HG02840 (cell line): ENCODE measurements around the gene KLC4.
"Not testable (repeated sequence)": the region's sequence is repeated elsewhere in the genome, so short reads cannot be mapped to it uniquely, and the experiment has no call there.

Experiments
- ATAC-seq: cut with Tn5 transposase; IDR thresholded peaks from one replicate; pipeline ENCODE4 v1.9.1; 2021; ENCODE audit warnings: mild to moderate bottlenecking, moderate library complexity, moderate number of reproducible peaks; ENCODE audit not compliant: unreplicated experiment, low FRiP score

KLC4 gene

DNA sequence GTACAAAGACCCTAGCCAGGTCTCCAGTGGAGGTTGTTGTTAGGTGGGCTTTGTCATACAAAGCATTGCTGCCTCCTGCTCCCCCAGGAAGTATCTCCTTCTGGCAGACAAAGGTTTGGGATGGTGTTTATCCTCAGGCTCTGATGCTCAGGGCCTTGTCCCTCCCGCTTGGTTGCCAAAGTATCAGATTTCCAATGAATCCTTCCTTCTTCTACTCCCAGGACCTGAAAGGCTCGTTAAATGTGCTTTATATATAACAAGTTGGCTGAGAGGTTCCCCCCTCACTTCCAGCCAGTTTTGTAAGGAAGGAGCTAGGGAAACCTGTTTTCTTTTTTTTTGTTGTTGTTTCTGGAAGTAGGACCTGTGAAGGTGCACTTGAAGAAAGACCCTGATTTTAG is 31.1 kb downstream of the KLC4 start:
- no peak for ATAC-seq

DNA sequence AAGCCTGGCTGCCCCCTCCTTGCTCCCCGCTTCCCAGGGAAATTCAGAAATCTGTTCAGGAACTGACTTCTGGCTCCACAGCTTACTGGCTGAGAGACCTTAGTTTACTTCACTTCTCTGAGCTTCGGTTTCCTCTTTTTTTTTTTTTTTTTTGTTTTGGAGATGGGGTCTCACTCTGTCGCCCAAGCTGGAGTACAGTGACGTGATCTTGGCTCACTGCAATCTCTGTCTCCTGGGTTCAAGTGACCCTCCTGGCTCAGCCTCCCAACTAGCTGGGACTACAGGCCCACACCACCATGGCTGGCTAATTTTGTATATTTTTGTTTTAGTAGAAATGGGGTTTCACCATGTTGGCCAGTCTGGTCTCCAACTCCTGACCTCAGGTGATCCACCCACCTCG is 31.6 kb downstream of the KLC4 start:
- ATAC-seq = no peak

DNA sequence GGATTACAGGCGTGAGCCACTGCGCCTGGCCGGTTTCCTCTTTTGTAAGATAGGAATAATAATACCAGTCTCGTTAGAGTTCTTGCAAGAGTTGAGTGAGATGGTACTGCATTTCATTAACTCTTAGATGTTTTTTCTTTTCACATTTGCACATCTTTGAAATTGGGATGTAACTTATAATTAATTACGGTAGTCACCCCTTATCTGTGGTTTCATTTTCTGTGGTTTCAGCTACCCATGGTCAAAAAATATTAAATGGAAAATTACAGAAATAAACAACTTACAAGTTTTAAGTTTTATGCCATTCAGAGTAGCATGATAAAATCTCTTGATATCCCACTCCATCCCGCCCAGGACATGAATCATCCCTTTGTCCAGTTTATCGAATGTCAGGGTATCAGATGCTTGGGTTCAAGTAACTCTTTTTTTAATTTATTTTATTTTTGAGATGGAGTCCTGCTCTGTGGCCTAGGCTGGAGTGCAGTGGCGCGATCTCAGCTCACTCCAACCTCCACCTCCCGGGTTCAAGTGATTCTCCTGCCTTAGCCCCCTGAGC is 32.1 kb downstream of the KLC4 start:
- no peak for ATAC-seq

DNA sequence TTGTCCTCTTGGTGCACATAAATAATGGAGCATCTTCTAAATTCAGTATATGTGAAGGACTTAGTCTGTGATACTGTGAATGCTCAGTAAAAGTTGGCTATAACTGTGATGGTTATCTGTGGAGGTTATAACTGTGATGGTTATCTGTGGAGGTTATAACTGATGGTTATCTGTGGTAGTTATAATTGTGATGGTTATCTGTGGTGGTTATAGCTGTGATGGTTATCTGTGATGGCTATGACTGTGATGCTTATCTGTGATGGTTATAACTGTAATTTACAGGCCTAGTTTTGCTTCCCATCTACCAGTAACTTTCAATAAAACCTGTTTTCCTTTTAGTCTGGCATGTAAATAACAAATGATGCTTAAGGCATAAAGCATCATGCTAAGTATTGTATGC is 33.2 kb downstream of the KLC4 start:
- no peak for ATAC-seq

DNA sequence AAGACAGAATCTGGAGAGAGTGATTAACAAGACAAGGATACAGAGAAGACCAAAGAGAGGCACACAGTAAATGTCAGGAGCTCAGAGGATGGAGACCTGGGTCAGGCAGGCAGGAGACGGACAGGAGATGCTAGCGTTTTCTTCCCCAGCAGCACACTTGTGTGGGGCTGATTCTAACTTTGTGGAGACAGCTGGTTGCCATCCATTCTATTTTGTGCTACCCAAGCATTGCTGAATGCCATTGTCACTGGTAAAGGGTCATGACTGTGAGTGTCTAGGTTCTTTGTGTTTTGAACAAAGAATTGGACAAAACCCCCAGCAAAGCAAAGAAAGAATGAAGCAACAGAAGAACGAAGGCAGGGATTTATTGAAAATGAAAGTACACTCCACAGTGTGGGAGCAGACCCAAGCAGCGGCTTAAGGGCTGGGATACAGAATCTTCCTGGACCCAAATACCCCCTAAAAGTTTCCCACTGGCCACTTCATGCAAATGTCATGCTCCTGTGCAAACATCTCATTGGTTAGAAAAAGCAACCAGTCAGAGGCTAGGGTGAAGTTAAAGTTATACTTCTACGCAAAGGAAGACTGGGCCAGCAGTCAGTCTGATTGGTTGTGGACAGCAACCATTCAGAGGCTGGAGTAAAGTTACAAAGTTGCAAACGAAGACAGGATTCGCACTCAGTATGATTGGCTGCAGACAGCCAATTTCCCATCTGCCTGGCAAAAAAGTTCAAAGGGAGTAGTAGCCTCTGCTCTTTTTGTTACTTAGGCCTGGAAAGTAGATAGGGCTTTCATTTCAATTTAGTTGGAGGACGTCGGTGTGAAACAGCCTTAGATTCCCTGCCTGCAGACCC is 34.2 kb downstream of the KLC4 start:
- no peak for ATAC-seq

DNA sequence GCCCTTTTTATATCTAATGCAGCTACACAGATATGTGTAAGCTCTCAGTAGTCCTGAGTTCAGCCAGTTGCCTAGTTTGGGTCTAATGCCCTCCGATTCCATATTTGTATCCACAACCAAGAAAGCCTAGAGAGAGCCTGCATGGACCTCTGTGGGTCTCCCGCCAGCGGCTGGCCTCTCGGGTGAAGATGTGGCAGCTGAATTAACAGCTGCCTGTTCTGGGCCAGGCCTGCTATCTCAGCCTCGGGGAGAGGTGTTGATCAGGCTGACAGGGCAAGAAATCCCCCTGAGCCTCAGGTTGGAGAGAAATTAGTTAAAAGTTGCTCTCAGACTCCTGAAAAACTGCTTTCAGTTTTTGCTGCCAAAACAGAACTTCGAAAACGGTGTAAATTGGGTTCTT is 36.5 kb downstream of the KLC4 start:
- no peak for ATAC-seq

DNA sequence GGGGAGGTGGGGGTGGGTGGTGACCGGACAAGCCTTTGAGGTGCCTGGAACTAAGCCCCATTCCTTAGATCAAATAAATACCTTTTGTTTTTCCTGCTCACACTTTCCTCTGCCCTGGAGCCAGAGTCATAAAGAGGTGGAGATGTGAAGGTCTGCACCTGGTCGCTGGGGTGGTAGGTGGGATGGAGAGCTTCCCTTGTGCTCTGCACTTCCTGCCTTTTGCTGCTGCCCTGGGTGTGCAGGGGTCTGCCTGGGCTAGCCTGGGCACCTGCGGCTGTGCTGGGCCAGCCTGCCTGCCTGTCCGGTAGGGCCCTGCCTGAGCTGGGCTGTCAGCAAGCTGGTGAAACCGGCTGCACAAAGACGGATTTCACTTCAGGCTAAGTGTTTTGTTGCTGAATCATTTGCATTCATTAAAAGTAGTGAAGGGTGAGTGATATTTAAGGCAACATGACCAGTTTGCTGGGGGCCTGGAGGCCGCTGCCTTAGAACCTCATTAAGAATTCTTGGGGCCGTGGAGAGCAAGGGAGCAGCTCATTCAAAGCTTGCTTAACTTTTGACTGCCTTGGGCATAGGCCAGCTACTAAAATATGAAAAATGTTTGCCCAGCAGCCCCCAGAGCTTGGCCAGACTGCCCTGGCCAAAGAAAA is 37.1 kb downstream of the KLC4 start:
- no peak for ATAC-seq

DNA sequence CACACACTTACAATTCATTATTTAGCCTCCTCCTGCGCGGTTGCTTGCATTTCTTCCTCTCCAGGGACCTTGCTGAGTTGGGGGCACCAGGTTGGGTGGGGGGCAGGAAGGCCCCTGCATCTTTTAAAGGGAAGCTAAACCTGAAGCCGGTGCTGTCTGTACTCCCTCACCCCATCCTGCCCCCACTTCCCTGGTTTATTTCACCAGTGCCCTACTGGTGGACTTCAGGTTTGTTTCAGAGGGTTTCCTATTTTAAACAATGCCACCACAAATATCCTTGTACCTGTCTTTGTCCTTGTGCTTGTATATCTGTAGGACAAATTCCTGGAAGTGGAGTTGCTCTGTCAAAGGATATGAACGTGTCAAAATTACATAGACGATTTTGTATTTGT is 37.7 kb downstream of the KLC4 start:
- no peak for ATAC-seq

DNA sequence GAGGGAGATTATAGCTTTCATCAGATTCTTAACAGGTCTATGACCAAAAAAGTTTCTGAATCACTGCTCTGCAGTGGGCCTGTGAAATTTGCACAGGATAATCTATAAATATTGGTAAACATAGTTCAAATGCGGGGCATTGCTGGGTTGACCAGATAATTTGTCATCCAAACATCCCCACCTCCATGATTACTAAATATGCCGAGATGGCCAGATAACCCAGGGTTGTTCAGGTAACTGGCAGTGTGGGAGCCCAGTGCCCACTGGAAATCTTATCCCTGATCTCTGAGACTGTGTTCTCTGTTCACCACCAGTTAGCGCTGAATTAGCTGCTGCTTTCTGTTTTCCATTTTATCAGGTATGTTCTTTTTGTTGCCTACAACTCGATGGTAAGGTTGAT is 38.1 kb downstream of the KLC4 start:
- ATAC-seq = no peak

DNA sequence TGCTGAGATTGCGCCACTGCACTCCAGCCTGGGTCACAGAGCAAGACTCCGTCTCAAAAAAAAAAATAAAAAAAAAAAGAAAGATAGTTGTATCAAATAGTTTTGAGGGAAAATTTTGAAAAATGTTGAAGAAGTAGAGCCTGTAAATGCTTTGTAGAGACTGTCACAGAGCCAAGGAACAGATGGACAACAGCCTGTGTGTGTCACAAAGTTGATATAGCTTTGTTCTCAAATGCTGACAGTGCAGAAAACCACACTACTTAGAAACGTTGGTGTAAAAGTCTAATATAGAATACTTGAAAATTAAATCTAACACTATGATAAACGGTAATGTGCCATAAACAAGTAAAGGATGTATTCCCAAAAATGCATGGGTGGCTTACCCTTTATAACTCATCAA is 42.1 kb downstream of the KLC4 start:
- no peak for ATAC-seq

DNA sequence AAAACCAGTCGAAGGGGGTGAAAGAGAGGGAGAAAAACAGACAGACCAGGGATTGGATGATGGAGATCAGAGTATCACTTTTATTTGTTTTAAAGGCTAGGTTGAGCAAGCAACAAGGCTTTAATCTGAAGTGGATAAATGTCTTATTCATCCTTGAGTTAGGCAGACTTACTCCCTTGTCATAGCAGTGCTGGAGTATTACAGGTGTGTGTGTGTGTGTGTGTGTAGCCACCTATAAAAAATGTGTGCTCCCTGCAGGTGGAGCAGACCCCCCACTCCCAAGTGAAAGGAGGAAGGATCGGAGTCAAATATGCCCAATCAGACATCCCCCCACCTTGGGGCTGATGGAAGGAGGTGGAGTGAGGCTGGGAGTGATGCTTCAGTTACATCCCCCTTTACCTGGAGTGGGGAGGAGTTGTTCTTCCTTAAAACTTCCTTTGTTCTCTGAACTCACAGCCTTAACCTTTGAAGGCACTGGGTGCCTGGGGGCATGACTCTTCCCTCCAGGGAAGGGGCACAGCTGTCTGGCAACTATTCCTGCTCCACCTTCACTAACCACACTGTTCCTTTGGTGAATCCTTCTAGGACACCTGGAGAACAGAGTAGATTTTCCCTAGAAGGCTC is 43.9 kb downstream of the KLC4 start:
- no peak for ATAC-seq

DNA sequence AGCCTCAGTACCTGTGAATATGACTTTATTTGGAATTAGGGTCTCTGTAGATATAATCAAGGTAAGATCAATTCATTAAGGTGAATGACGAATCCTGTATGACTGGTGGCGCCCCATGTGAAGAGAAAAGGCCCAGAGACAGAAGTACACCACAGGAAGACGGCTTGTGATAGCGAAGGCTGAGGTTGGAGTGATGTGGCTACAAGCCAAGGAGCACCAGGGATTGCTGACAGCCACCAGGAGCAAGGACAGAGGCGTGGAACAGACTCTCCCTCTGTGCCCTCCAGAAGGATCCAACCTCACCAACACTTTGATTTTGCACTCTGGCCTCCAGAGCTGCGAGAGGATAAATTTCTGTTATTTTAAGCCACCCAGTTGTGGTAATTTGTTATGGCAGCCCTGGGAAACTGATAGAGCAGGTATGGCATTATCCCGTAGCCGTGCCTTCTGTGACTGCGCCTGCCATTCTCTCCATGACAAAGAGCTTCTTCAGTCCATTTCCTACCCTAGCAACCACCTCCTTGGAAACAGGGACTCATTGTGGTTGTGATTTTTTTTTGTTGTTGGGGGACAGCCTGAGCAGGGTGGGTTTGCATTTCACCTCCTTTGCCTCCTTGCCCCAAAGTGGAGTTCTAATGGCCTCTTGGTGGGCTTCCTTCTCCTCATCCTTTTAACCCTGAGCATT is 46.2 kb downstream of the KLC4 start:
- ATAC-seq = no peak

DNA sequence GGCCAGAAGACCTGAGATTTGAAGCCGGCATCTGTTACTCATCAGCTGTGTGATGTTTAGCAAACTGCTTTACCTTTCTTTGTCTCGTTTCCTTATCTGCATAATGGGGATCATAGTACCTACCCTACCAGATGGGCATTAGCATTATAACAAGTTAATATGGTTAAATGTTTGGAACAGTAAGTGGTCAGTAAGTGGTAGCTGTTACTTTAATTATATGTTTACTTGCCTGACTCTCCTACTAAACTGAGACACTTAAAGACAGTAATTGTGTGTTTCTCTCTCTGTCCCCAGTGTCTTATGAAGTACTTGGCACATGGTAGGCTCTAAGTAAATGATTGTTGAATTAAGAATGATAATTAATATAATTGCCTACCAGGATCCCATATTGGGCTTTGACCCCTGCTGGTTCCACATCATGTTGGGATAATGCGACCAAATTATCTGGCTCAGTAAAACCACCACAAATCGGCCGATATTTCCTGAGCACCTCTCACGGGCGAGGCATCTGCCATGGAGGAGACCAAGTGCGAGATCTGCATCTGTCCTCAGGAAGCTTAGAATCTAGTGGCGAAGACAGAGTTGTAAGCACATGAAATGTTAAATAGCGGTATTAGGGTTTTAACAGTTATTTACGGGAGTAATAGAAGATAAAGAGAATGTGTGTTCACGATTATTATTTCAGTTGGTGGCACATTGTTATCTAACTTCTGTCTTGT is 48.1 kb downstream of the KLC4 start:
- ATAC-seq = no peak

DNA sequence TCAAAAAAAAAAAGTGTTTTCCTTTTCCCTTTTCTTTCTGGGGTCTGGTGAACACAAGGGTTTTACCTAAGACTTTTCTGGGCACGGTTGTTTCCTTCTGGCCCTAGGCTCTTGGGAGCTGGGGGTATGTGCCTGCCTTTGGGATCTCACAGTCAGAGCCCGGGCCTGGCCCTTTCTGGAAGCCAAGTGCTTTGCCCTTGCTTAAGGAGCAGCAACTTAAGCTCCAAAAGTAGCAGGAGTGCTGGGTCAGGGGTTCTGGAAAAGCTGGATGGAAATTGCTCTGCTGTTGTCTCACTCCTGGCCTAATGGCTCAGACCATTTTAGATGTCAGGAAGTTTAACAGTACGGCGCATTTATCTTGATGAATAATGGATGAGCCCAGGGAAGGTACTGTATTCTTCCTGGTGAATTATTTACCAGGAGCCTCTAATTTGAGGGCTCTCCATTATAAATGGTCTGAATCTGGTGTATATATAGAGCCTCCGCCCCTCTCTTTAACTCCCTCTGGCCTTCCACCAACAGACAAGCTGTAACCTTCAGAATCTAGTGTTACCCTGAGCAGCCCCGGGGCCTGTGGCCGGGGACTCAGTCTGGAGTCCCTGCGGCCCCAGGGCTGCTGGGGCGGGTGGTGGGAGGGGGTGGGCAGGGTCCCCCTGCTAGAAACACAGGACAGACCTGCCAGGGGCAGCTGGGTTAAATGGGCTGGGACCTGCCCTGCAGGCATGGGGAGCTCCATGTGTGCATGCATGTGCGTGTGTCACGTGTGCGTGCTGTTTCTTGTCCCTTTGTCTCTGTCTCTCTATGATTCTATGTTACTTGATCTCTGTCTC is 54.2 kb downstream of the KLC4 start:
- ATAC-seq = no peak

DNA sequence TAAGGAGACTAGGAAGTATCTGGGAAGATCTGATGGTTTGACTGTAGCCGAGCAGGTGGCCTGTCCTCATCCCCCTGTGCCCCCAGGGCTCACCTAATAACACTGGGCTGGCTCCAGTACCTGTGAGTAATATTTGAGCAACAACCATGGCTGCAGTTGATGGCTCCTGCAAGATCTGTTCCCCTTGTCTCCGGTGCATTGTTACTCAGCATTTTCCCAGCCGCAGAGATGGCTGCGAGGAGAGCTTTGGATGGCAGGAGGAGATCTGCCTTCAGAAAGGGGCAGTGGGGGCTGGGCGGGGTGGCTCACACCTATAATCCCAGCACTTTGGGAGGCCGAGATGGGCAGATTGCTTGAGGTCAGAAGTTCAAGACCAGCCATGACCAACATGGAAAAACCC is 55.9 kb downstream of the KLC4 start:
- no peak for ATAC-seq

DNA sequence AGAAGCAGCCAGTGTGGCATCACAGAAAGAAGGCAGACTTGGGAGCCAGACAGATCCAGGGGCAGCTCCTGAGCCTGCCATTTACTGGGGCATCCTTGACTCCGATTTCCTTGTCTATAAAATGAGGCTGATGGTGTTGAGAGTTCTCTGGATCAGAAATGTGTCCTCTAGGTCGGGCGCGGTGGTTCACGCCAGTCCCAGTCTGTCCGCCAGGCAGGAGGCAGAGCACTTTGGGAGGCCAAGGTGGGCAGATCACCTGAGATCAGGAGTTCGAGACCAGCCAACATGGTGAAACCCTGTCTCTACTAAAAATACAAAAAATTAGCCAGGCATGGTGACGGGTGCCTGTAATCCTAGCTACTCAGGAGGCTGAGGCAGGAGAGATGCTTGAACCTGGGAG is 58.0 kb downstream of the KLC4 start:
- ATAC-seq = not testable (repeated sequence)

DNA sequence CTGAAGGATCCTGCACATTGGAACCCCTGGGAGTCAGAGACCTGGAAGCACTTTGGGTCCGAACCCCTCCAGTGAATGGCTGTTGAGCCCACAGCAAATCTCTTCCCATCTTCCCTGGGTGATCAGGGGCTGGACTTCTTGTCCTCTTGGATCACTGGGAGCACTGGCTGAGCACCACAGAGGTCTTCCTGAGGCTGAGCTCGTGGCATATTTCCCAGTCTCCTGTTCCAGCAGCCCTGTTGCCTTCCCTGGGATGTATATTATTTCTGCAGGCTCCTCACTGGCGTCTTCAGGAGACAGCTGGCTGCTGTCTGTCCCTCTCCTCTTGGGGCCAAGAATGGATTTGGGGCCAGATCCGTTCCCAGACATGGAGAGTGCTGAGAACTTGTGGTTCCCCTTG is 60.1 kb downstream of the KLC4 start:
- no peak for ATAC-seq

DNA sequence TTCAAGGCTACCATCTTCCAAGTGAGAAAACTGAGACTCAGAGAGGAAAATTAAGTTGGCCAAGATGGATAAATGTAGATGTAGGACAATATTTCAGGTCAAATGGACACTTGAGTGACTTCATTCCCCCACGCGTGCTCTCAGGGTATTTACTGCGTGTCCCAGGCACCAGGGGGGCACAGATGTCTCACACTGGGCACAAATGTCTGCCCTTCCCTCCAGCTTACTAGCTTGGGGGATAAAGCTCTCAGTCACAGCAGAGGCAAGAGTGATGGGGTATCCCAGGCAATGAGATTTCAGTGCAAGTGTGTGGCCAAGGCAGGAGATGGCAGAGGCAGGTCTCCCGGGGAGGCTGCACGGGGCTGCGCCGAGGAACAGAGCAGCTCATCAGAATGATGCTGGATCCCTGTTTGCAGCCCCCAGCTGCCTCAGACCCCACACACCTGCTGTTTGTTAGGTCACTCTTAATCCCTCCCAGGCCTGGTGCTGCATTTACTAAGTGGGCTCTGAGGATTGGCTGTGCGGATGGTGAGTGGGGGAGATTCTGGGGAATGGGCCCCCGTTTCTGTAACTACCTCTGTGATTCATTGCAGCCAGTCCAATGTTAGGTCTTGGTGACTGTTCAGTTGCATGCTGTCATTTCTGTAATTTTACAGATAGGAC is 60.8 kb downstream of the KLC4 start:
- no peak for ATAC-seq
